GM10248 (cell line): ENCODE data around the gene CFAP65.

ENCODE experiments used
- CTCF ChIA-PET: fragments of 300-600 bp; sonication (Branson Sonifier 250); formaldehyde crosslinking; extraction: SDS; loops from one replicate; lab custom pipeline; 2021; ENCODE audit warnings: antibody characterized with exemption; lab: Yijun Ruan, JAX
- POLR2A ChIA-PET: fragments of 350-650 bp; sonication (Branson Sonifier 250); formaldehyde crosslinking; extraction: SDS; loops from one replicate; lab custom pipeline; 2020; ENCODE audit warnings: antibody characterized with exemption; lab: Yijun Ruan, JAX
- DNase-seq: peaks from one replicate; pipeline ENCODE4 v3.0.0; 2012; ENCODE audit errors: extremely low spot score
- CTCF ChIP-seq: IDR thresholded peaks from 2 replicates; pipeline ENCODE4 v1.5.1; 2012; ENCODE audit warnings: mild to moderate bottlenecking, low read depth; ENCODE audit errors: extremely low read depth, missing control alignments, control extremely low read depth

CFAP65 gene

GRCh38 chr2:219078951-219079350, 37.6 kb upstream of the CFAP65 start:
- DNase-seq = no peak
- POLR2A ChIA-PET = no interaction called here
- CTCF ChIA-PET = interaction anchor here (2.5 to 7.5 kb wide), 2 partner anchors 40 to 76 kb away, joined by 10 to 41 read pairs; no protein-coding TSS in a partner anchor
- no peak for TF ChIP-seq CTCF

GRCh38 chr2:219078126-219078525, 36.8 kb upstream of the CFAP65 start:
- ChIA-PET POLR2A (no interaction called here), CTCF (interaction anchor here (7.5 kb wide), 1 partner anchor 41 kb away, joined by 41 read pairs; no protein-coding TSS in a partner anchor)
- peak; percentile 8 for DNase-seq
- TF ChIP-seq CTCF = no peak

- no peak for TF ChIP-seq CTCF
- no peak for DNase-seq
- CTCF ChIA-PET = interaction anchor here (0.7 to 13.0 kb wide), 9 partner anchors 11 to 78 kb away, joined by 3 to 208 read pairs (median 18); no protein-coding TSS in a partner anchor
- POLR2A ChIA-PET = no interaction called here
Measured at GRCh38 chr2:219076253-219076652, 34.9 kb upstream of the CFAP65 start.

- TF ChIP-seq CTCF = peak; percentile 55
- ChIA-PET POLR2A (no interaction called here), CTCF (interaction anchor here (0.8 to 13.0 kb wide), 26 partner anchors 8 to 181 kb away, joined by 3 to 208 read pairs (median 8); partner anchors contain the start of genes CFAP65, IHH, NHEJ1 and TUBA4A)
- peak; percentile 67 for DNase-seq
Measured at GRCh38 chr2:219073413-219074129, 32.3 kb upstream of the CFAP65 start.

GRCh38 chr2:219072741-219073250, 31.5 kb upstream of the CFAP65 start:
- ChIA-PET POLR2A (no interaction called here), CTCF (interaction anchor here (0.7 to 13.0 kb wide), 30 partner anchors 9 to 222 kb away, joined by 3 to 208 read pairs (median 5); partner anchors contain the start of genes CFAP65, IHH, NHEJ1 and TUBA4A)
- TF ChIP-seq CTCF = no peak
- DNase-seq = no peak

GRCh38 chr2:219071131-219071816, 30.0 kb upstream of the CFAP65 start:
- no peak for TF ChIP-seq CTCF
- no peak for DNase-seq
- ChIA-PET POLR2A (no interaction called here), CTCF (interaction anchor here (0.8 to 13.0 kb wide), 17 partner anchors 9 to 223 kb away, joined by 3 to 208 read pairs (median 15); partner anchors contain the start of gene IHH)
